T-helper 2 cell (primary cell): ENCODE data around the gene BSCL2.
"Not testable (repeated sequence)": the region's sequence is repeated elsewhere in the genome, so short reads cannot be mapped to it uniquely, and the experiment has no call there.

Source experiments
- DNase-seq, 5 experiments: peaks; one replicate each; pipeline versions ENCODE4 v3.0.0 to v3.0.0-alpha.2; 2012 to 2022
- total RNA-seq, 2 donors: gene quantifications; one replicate each; lab custom pipeline; 2026; lab: John Stamatoyannopoulos, UW

The BSCL2 gene
- 5.6 to 6.9 reads per million in 2 donors for total RNA-seq

DNA sequence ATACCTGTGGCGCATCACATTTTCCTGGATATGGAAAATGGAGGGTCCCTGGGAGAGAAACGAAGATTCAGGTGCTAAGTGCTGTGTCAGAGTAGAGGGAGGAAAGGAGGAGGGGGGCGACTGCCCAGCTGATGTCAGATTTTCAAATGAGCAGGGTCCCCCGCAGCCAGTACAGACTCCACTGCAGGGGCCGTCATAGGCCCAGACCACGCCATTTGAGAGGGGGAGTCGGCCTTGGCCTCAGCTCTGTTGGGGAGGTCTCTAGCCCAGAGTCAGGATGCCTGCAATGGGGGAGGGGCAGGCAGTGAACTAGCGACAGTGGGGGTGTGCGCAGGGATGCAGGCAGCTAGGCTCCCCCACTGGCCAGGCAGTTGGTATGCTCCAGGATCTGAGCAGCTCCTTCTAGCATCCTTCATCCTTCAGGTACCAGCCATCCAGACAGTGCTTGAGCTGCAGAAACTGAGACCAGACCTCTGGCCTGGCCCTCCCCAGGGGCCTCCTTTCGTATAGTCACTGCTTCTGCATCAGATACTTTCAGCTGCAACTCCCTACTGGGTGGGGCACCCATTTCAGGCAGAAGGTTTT, at the start of gene BSCL2, which contains the start of gene GNG3:
BSCL2 (minus strand) TSS at position 148 of the 585 bp plus-strand sequence. CDS start 229 bp downstream, outside the sequence.
GNG3 (plus strand) TSS at position 400 of the 585 bp plus-strand sequence. CDS start 620 bp downstream, outside the sequence.
- DNase-seq = peak in 1 of 5 experiments; percentile 33

DNA sequence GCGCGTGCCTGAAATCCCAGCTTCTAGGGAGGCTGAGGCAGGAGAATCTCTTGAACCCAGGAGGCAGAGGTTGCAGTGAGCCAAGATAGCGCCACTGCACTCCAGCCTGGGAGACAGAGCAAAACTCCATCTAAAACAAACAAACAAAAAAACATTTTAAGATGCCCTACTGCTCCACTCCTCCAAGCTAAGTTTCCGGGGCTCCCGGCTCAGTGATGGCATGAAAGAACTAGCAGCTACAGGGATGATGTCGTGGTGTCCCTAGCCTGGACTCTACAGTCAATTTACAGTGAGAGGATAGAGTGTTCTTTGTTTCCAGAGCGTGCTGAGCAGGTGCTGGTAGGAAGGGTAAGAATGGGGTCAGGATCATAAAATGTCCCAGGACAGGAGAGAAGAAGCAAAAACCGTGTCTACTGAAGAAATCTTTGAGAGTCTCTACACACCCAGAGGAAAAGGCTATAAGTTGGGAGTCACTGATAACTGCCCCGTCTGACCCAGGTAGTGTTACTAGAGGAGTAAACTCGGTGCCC, 47.9 kb upstream of the BSCL2 start:
- no peak for DNase-seq

DNA sequence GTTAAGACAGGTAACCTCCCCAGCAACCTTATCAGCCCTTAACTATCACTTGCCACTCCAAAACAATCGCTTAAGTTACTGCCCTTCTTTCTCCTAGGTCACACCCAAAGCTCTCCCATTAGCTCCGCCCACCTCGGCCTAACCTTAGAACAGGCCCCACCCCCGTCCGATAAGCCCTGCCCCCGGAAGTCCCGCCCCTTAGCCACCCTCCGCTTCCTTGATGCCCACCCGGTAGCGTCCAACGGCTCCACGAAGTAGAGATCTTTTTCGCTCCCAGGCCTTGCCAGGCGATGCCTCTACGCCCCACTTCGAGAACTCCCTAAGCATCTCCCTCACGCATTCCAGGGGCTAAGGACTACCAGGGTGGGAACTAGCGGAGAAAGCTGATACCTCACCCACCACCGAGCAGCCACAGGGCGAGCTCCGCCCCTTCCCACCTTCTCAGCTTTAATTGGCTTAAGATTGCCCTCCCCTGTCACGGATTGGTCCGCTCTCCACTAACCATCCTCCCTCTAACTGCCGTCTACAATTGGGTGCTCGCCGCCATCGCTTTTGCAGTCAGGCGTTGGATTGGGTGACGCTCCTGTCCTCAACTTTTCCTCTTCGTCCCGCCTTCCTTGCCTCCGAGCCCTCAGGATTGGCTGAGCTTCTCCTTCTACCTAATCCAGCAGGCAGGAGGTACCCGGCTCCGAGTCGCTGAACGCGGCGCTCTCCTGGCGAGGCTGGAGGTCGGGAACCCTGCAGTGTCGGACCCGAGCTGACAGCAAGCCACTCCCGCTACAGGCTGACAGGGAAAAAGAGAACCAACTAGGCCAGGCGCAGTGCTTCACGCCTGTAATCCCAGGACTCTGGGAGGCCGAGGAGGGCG, 46.7 kb upstream of the BSCL2 start, which contains the start of gene ZBTB3:
ZBTB3 (minus strand) TSS at position 425 of the 868 bp plus-strand sequence. CDS start 496 bp downstream, outside the sequence.
- DNase-seq = peak; percentile 91 to 100 (median 95)

DNA sequence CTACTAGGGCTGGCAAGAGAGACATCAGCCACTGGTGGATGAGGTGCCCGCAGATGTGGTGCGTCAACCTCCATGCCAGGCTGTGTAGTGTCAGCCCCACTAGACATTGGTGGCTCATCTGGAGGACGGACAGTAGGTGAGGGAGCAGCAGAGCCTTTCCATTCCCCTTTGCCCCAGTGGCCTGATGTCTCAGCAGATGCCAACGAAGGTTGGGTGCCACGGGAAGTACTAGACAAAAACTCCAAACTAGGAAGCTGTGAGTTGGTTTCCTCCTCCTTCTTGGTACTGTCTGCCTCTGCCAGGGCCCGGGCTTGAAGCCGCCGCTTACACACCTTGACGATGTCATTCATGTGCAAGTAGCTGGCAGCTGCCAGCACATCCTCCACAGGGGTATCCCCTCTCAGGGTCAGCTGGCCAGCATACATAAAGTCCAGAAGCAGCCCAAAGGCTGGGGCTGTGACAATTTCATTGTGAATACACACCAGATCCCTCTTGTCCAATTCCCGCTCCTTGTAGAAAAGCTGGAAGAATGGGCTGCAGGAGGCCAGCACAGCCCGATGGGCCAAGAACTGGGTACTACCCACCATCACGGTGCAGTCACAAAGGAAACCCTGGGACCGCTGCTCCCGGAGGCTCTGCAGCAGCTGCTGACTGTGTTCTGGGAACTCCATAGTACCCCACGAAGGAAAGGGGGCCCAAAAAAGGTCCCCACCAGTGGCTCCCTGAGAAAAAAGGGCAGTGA, 45.9 kb upstream of the BSCL2 start:
- DNase-seq = no peak

DNA sequence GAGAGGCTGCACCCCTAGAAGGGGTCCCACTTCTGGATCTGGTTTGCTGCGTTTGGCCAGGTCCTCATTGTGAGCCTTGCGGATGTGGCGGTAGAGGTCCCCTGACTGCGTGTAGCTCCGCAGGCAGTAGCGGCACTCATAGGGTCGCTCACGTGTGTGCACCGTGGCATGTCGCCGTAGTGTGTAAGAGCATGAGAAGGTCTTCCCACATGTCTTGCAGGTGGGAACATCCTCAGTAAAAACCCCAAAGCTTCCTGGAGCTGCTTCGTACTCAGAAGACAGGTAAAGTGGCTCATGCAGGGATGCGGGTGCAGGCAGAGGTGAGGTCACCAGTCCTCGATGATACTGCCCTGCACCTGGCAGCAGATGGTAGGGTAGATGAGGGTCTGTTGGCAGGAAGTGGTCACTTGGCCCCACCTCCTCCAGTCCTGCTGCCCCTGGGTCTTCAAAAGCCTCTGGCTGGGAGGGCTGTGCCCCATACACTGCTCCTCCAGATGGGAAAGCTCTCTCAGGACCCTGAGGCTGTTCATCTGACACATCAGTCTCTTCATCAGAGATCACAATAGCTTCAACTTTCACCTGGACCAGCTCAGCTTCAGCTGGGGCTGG, 45.1 kb upstream of the BSCL2 start:
- no peak for DNase-seq

DNA sequence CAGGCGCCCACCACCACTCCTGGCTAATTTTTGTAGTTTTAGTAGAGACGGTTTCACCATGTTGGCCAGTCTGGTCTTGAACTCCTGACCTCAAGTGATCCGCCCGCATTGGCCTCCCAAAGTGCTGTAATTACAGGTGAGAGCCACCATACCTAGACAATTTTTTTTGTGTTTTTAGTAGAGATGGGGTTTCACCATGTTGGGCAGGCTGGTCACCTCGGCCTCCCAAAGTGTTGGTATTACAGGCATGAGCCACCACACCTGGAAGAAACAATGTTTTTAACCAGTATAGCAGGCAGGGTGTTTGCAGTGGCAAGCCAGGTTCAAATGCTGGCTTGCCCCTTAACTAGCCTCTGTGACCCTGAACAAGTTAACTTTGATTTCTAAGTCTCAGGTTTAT, 42.7 kb upstream of the BSCL2 start:
- not testable (repeated sequence) for DNase-seq

DNA sequence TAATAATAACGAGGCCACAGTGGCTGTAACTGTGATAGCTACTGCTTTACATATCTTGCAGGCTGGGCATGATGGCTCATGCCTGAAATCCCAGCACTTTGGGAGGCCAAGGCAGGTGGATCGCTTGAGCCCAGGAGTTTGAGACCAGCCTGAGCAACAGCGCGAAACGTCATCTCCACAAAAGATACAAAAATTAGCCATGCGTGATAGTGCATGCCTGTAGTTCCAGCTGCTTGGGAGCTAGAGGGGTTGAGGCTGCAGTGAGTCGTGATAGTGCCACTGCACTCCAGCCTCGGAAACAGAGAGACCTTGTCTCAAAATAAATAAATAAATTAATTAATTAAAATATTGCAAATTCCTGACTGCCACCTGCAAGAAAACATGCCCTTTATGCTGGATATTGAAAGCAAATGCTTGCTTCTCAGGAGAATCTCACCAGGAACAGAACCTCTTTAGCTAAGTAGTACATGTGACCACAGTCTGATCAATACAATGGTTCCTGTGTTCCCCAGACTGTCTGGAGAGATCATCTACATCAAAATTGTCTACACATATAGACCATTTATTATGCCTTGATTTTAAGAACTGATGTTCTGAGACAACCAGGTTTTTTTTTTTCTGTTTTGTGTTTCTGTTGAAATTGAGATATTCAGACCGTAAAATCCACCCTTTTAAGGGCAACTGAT, 40.4 kb upstream of the BSCL2 start:
- DNase-seq = no peak

DNA sequence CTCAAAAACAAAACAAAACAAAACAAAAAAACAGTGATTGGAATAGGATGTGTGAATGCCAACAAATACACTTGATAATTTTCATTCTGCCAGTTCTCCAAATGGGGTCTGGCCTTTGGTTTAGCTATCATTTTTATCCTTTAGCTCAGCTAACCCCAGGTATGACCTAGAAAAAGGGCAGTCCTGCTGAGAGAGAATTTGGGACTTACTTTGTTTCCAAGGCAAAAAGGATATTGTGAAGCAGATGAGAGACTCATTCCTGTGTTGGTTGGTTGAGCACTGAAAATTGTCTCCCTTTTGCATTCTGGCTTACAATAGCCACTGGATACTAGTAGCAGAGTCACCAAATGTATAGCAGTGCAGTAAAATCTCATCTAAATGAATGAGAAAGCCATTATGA, 30.0 kb upstream of the BSCL2 start:
- DNase-seq = no peak

DNA sequence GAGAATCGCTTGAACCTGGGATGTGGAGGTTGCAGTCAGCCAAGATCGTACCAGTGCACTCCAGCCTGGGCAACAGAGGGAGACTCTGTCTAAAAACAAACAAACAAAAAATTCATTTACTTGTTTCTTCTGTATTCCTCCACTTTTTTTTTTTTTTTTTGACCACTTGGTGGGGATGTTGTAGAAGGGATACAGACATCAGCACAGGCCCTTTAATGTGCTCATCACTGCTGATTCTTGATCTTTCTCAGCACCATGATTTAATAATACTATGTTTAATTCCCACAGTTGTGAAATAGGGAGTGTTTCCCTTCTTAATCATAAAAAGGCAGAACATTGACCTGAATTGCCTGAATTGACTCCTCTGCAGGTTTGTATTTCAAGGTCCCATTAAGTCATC, 25.6 kb upstream of the BSCL2 start:
- DNase-seq = peak in 1 of 5 experiments; percentile 60

DNA sequence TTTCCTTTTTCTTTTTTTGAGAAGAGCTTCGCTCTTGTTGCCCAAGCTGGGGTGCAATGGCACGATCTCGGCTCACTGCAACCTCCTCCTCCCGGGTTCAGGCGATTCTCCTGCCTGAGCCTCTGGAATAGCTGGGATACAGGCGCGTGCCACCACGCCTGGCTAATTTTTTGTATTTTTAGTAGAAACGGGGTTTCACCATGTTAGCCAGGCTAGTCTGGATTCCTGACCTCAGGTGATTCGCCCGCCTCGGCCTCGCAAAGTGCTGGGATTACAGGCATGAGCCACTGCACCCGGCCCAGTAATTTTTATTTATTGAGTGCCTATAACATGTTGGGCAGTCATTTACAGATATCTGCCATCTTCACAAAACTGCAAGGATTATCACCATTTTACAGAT, 22.9 kb upstream of the BSCL2 start:
- DNase-seq = not testable (repeated sequence)

DNA sequence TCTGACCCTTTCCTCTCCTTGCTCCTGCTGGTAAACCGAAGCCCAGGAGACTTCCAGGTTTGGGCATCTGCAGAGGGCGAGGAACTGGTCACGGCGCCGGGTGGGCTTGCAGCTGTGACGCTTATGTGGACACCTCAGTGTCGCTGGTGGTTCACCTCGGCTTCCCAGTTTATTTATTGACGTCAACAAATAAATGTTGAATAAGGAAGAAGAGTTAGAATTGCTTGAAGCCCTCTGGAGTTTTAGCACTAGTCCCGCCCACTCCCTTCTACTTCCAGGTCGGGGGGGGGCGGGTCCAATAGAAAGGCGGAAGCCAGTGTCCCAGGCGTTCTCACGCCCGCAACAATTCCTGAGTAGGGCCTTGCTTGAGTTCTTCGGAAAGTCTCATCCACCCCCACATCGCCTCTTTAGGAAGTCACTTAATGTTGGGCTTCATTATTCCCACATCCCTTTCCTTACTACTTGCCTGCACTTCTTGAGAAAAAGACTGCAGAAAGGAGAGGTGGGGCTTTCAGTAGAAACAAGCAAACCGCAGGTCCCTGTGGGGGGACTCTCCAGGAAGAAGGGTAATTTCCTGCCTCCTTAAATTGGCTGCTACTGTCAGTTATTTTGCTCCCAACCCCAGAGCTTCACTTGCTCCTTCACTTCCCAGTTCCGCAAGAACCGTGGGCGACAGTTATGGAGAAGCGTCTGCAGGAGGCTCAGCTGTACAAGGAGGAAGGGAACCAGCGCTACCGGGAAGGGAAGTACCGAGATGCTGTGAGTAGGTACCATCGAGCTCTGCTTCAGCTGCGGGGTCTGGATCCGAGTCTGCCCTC, 21.2 kb upstream of the BSCL2 start, which contains the start of gene TTC9C:
TTC9C (plus strand) TSS at position 316 of the 818 bp plus-strand sequence; CDS start at position 679, 363 bp downstream.
- DNase-seq = peak; percentile 63 to 92 (median 76)

DNA sequence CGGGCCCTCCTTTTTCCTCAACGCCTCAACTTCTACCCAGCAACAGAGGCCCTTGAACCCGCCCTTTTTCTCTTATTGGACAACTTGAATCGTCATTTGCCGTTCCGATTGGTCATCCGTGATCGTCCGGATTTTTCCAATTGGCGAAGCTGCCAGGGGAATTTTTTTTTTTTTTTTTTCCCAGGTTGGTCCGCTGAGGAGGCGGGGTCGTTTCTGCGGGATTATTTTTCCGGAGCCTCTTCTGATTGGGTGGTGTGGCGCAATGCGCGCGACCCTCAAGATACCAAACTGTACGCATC, 20.6 kb upstream of the BSCL2 start:
- DNase-seq = peak; percentile 50 to 98 (median 79)

DNA sequence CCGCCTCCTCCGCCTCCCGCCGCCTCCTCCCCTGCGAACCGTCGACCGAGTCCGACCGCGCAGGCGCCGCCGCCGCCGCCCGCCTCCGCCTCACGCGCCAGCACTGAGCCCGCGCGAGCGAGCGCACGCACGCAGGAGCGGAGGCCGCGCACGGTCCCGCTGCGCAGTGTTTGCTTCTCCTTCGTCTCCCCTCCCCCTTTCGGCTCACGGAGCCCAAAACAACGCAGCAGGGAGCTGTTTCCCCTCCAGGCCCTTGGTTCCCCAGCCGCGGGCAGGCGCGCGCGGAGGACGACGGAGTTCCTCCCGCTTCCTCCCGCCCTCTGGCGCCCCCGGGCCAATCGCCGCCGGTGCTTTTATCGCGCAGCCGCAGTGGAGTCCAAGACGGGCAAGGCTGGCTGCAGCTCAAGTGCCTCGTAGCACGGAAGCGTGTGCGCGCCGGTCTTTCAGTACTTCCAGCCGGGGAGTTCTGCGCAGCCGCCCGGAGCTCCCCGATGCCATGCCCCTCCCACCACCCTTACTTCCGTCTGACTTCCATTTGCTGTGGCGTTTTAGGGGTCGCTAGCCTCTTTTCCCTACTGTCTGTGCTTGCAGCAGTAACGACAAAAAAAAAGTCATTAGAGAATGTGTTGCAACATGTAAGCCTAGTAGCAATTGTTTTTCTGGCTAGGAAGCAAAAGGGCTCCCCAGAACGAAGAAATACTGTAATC, 20.1 kb upstream of the BSCL2 start, which contains the start of gene HNRNPUL2:
HNRNPUL2 (minus strand) TSS at position 293 of the 707 bp plus-strand sequence. CDS start 301 bp downstream, outside the sequence.
- peak; percentile 95 to 100 (median 98) for DNase-seq

DNA sequence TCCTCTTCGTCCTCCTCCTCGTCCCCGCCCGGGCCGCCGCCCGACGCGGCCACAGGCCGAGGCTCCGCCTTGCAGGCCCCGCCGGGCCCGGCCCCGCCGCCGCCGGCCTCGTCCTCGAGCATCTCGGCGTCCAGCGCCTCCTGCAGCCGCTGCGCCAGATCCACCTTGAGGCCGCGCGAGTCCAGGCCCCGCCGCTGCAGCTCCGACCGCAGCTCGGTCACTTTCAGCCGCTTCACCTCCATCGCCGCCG, 19.6 kb upstream of the BSCL2 start:
- DNase-seq = no peak

DNA sequence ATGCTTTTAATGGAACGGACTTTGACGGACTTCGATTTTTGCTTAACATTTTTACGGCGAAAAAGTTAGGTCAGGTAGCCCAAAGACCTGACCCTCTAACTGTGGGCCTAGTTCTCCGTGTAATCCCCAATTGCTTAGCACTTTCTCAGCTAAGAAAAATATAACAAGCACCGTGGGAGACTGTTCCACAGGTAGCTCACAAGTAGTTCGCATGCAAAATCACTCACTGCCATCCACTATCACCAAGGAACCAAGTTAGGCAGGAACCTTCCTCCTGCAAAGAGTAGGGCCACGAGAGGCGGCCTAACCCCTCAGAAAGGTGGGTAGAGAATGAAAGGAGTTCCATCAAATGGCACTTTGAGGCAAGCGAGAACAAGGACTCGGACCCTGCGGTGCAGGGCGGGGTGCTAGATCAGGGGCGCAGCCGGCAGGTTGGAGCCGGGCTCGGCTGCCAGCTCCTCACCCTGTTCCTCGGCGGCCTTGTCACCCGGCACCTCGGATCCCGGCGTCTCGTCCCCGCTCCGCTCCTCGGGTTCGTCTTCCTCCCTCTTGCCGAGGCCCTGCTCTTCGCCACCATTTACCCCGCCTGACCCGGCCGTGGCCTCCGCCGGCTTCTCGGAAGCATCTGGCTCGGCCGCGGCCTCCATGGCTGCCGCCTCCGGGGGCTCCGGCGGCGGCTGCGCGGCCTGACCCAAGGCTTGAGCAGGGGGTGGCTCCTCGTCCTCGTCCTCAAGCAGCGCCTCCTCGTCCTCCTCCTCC, 19.1 kb upstream of the BSCL2 start:
- DNase-seq = no peak

DNA sequence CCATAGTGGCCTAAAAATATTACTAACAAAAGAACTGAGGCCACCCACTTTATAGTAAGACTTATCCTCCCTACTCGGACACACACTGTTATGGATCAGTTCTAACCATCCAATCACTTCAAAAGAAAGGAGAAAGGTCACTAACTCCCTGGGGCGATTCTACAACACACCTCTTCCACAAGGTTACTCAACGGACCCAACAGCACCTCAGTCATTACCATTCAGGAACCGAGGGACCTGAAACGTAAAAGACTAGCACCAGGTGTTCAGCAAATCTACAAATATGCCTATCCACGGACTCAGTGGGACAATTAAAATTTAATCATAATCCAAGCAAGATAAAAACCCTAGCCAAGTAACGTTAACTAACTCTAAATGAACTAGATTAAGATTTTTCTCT, 18.4 kb upstream of the BSCL2 start:
- DNase-seq = no peak

DNA sequence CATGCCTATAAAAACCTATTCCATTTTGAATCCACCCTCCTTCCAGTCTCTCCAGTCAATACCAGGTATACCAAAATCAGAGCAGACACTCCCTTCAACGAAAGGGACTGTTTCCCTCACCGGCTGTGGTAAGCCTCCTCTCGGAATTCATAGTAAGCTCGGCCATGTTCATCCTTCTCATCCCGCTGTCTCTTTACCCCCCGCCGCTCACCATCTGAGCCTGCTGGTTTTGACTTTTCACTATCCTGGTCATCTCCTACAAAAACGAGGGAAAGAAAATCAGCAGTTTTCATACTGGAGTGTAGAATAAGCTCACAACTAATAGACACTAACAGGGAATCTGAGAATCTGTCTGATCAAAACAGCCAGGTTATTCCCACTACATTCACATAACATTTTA, 16.9 kb upstream of the BSCL2 start:
- no peak for DNase-seq

DNA sequence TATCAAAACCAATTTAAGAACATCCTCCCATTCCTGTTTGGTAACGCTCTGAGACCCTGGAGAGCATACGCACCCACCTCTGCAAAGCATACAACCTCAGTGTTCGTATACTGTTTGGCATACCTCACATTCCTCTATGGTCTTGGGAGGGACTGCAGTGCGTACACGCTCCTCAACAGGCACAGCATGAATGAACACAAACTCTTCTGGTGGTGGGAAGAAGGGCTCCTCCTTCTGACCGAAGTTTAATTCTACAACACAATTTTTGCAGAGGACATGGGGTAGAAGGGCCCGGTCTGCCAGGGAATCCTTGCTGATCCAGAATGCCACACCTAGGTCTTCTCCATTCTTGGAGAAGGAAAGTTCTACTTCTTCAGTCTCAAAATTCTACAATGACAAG, 14.8 kb upstream of the BSCL2 start:
- DNase-seq = no peak

DNA sequence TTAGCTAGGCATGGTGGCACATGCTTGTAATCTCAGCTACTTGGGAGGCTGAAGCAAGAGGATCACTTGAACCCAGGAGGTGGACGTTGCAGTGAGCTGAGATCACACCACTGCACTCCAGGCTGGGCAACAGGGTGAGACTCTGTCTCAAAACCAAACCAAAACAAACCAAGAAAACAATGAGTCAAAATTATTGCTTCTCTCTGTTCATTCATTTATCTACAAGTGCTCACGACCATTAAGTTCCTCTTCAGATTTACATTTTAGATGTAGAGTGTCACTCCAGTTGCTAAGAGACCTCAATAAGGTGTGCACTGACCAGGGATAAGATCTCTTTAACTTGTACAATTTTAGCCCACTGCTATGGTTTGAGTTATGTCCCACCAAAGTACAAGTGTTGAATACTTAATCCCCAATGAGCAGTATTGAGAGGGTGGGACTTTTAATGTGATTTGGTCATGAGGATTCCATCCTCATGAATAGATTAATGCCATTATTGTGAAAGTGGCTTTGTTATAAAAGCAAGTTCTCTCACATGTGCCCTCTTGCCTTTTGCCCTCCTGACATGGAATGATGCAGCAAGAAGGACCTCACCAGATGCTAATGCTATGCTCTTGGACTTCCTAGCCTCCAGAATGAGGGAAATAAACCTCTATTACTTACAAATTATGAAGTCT, 12.2 kb upstream of the BSCL2 start:
- no peak for DNase-seq
